H1 (cell line): ENCODE measurements around the gene DCTN2. TPM values are rescaled to one million over a fixed set of nuclear protein-coding genes. Genes with fewer than 3 reads are reported as not detected.

Experiments
- CTCF ChIA-PET: fragments of 300-600 bp; sonication (Branson Sonifier 250); formaldehyde crosslinking; loops from one replicate; lab custom pipeline; 2021; ENCODE audit not compliant: partially characterized antibody; lab: Charles Lee
- POLR2A ChIA-PET: fragments of 300-600 bp; sonication (Branson Sonifier 250); formaldehyde crosslinking; loops from one replicate; lab custom pipeline; 2021; ENCODE audit warnings: inconsistent platforms; ENCODE audit not compliant: partially characterized antibody; lab: Charles Lee
- DNase-seq, 2 experiments: peaks; one replicate each; pipeline versions ENCODE4 v3.0.0 to v3.0.0-alpha.2; 2010 to 2022; ENCODE audit warnings: low spot score in 2 of 2, low read depth in 1 of 2, mixed read lengths in 1 of 2
- FAIRE-seq: peaks from 2 replicates; lab custom pipeline; 2011; peaks lifted over from hg19 to GRCh38; lab: Jason Lieb, UNC
- H2AFZ ChIP-seq: 2 replicates; pipeline ENCODE4 v1.8.1; 2012; ENCODE audit warnings: low read length, inconsistent platforms
- H2AK5ac ChIP-seq: 2 replicates; pipeline ENCODE4 v1.6.1; 2013; ENCODE audit warnings: low read depth, low read length
- H2BK120ac ChIP-seq: replicated peaks from 2 replicates; pipeline ENCODE3; 2013; ENCODE audit warnings: low read depth, low read length, inconsistent platforms
- H2BK12ac ChIP-seq: 2 replicates; pipeline ENCODE4 v1.6.1; 2013; ENCODE audit warnings: low read depth, low read length
- H2BK15ac ChIP-seq: 2 replicates; pipeline ENCODE4 v1.6.1; 2013; ENCODE audit warnings: low read length
- H2BK20ac ChIP-seq: 2 replicates; pipeline ENCODE4 v1.6.1; 2013; ENCODE audit warnings: low read length
- H2BK5ac ChIP-seq: 2 replicates; pipeline ENCODE4 v1.6.1; 2013; ENCODE audit warnings: low read depth, low read length
- H3K14ac ChIP-seq: 2 replicates; pipeline ENCODE4 v1.6.1; 2013; ENCODE audit warnings: inconsistent platforms; ENCODE audit not compliant: insufficient read length
- H3K18ac ChIP-seq: 2 replicates; pipeline ENCODE4 v1.6.1; 2013; ENCODE audit warnings: low read length; ENCODE audit errors: extremely low read depth
- H3K23ac ChIP-seq: 2 replicates; pipeline ENCODE4 v1.6.1; 2013; ENCODE audit warnings: inconsistent platforms; ENCODE audit not compliant: insufficient read length
- H3K23me2 ChIP-seq: 2 replicates; pipeline ENCODE4 v1.6.1; 2013; ENCODE audit warnings: low read depth, low read length
- H3K27ac ChIP-seq: 2 replicates; pipeline ENCODE4 v1.6.1; 2011; ENCODE audit warnings: low read depth, low read length, inconsistent platforms
- H3K27me3 ChIP-seq, 4 experiments: replicated peaks in 1 of 4; 1 replicate in 1 of 4; 2 replicates in 3 of 4; pipeline versions ENCODE4 v1.6.1 to v1.8.1; 2011 to 2013; ENCODE audit warnings: low read length in 3 of 4, mild to moderate bottlenecking in 3 of 4, inconsistent platforms in 2 of 4, mixed read lengths in 2 of 4, moderate library complexity in 1 of 4; ENCODE audit not compliant: control insufficient read depth in 3 of 4, insufficient read depth in 3 of 4; ENCODE audit errors: extremely low read depth in 1 of 4
- H3K36me3 ChIP-seq, 4 experiments: 2 replicates each; pipeline versions ENCODE4 v1.6.1 to v1.8.1; 2011 to 2013; ENCODE audit warnings: mild to moderate bottlenecking in 4 of 4, low read length in 3 of 4, moderate library complexity in 2 of 4, control low read depth in 1 of 4, inconsistent platforms in 1 of 4; ENCODE audit not compliant: insufficient read depth in 4 of 4, control insufficient read depth in 2 of 4
- H3K4ac ChIP-seq: replicated peaks from 2 replicates; pipeline ENCODE3; 2013; ENCODE audit warnings: low read length, low read depth, mixed read lengths, inconsistent platforms; ENCODE audit not compliant: insufficient read length
- H3K4me1 ChIP-seq, 4 experiments: replicated peaks in 1 of 4; 1 replicate in 1 of 4; 2 replicates in 3 of 4; pipeline versions ENCODE4 v1.6.1 to v1.8.1; 2011 to 2013; ENCODE audit warnings: low read length in 3 of 4, inconsistent platforms in 2 of 4, mixed read lengths in 1 of 4; ENCODE audit not compliant: insufficient read depth in 4 of 4, control insufficient read depth in 3 of 4
- H3K4me2 ChIP-seq, 2 experiments: 2 replicates each; pipeline versions ENCODE4 v1.6.1 to v1.8.1; 2011 to 2013; ENCODE audit warnings: low read depth in 2 of 2, low read length in 2 of 2, control low read depth in 1 of 2, inconsistent platforms in 1 of 2, mild to moderate bottlenecking in 1 of 2; ENCODE audit not compliant: insufficient read depth in 1 of 2
- H3K4me3 ChIP-seq, 4 experiments: fragments of 200-600, 300-600 bp in 1 of 4; sonication (generic), shearing (Covaris generic), sonication (Bioruptor Twin) in 1 of 4; 2 replicates each; pipeline versions ENCODE4 v1.5.1 to v1.8.1; 2011 to 2016; ENCODE audit warnings: low read length in 4 of 4, low read depth in 3 of 4, control low read depth in 2 of 4, inconsistent platforms in 2 of 4, mild to moderate bottlenecking in 2 of 4, mixed read lengths in 1 of 4, moderate library complexity in 1 of 4; ENCODE audit not compliant: insufficient read depth in 2 of 4; ENCODE audit errors: extremely low read depth in 1 of 4
- H3K56ac ChIP-seq: replicated peaks from 2 replicates; pipeline ENCODE3; 2013; ENCODE audit warnings: low read depth, mild to moderate bottlenecking, mixed read lengths, low read length, inconsistent platforms; ENCODE audit not compliant: insufficient read length
- H3K79me1 ChIP-seq: 2 replicates; pipeline ENCODE4 v1.6.1; 2013; ENCODE audit warnings: low read depth, low read length, control low read depth
- H3K79me2 ChIP-seq, 2 experiments: 2 replicates each; pipeline versions ENCODE4 v1.6.1 to v1.8.1; 2012 to 2013; ENCODE audit warnings: low read length in 2 of 2, mild to moderate bottlenecking in 2 of 2, inconsistent platforms in 1 of 2; ENCODE audit not compliant: insufficient read depth in 2 of 2, control insufficient read depth in 1 of 2
- H3K9ac ChIP-seq, 4 experiments: replicated peaks in 1 of 4; 1 replicate in 1 of 4; 2 replicates in 3 of 4; pipeline versions ENCODE4 v1.6.1 to v1.8.1; 2011 to 2013; ENCODE audit warnings: low read depth in 3 of 4, low read length in 3 of 4, control low read depth in 2 of 4, mild to moderate bottlenecking in 2 of 4, moderate library complexity in 2 of 4, inconsistent platforms in 1 of 4; ENCODE audit errors: extremely low read depth in 1 of 4
- H3K9me3 ChIP-seq, 2 experiments: 2 replicates each; pipeline versions ENCODE4 v1.6.1 to v1.8.1; 2012 to 2013; ENCODE audit warnings: mild to moderate bottlenecking in 2 of 2, moderate library complexity in 2 of 2, control low read depth in 1 of 2, inconsistent platforms in 1 of 2, low read depth in 1 of 2, low read length in 1 of 2, mixed read lengths in 1 of 2; ENCODE audit not compliant: insufficient read depth in 2 of 2
- H4K20me1 ChIP-seq, 2 experiments: replicated peaks in 1 of 2; 2 replicates each; pipeline versions ENCODE3 to v1.8.1; 2011 to 2013; ENCODE audit warnings: inconsistent platforms in 2 of 2, low read length in 2 of 2, mild to moderate bottlenecking in 1 of 2; ENCODE audit not compliant: insufficient read depth in 2 of 2, control insufficient read depth in 1 of 2
- H4K5ac ChIP-seq: 2 replicates; pipeline ENCODE4 v1.6.1; 2013; ENCODE audit warnings: low read length, low read depth, mixed read lengths, inconsistent platforms; ENCODE audit not compliant: insufficient read length
- H4K8ac ChIP-seq: 2 replicates; pipeline ENCODE4 v1.8.0; 2013; ENCODE audit warnings: mild to moderate bottlenecking, moderate library complexity, low read length, inconsistent platforms; ENCODE audit not compliant: insufficient read depth; ENCODE audit errors: extremely low read depth
- H4K91ac ChIP-seq: replicated peaks from 2 replicates; pipeline ENCODE3; 2013; ENCODE audit warnings: low read length, mixed read lengths, inconsistent platforms; ENCODE audit not compliant: insufficient read length
- CBX5 ChIP-seq: fragments of 300-800, 300-1000 bp; sonication (generic); IDR thresholded peaks from 2 replicates; pipeline ENCODE4 v1.7.1; 2016; ENCODE audit warnings: antibody characterized with exemption, low read length, low read depth
- CHD2 ChIP-seq: IDR thresholded peaks from 2 replicates; pipeline ENCODE4 v1.6.1; 2012; ENCODE audit warnings: low read length, improper control_type of control experiment
- EP300 ChIP-seq, 2 experiments: IDR thresholded peaks; 1 replicate in 1 of 2; 2 replicates in 1 of 2; pipeline ENCODE4 v1.6.1; 2011 to 2012; ENCODE audit warnings: low read depth in 2 of 2, low read length in 2 of 2, mild to moderate bottlenecking in 2 of 2, borderline replicate concordance in 1 of 2, inconsistent platforms in 1 of 2, moderate library complexity in 1 of 2
- JUND ChIP-seq: IDR thresholded peaks from 2 replicates; pipeline ENCODE4 v1.6.1; 2011; ENCODE audit warnings: mild to moderate bottlenecking, improper control_type of control experiment, low read length
- MAX ChIP-seq: IDR thresholded peaks from 2 replicates; pipeline ENCODE4 v1.6.1; 2012; ENCODE audit warnings: inconsistent platforms
- POLR2A ChIP-seq, 2 experiments: IDR thresholded peaks; 1 replicate in 1 of 2; 2 replicates in 1 of 2; pipeline ENCODE4 v1.6.1; 2011; ENCODE audit warnings: low read depth in 2 of 2, low read length in 2 of 2, mild to moderate bottlenecking in 2 of 2; ENCODE audit errors: control extremely low read depth in 1 of 2
- POLR2AphosphoS5 ChIP-seq: IDR thresholded peaks from 2 replicates; pipeline ENCODE4 v1.6.1; 2011; ENCODE audit warnings: low read depth, low read length
- SIN3A ChIP-seq, 2 experiments: IDR thresholded peaks in 1 of 2; conservative IDR thresholded peaks in 1 of 2; 2 replicates each; pipeline ENCODE4 v1.6.1; 2011 to 2012; ENCODE audit warnings: low read length in 2 of 2, improper control_type of control experiment in 1 of 2, low read depth in 1 of 2, mild to moderate bottlenecking in 1 of 2
- SIX5 ChIP-seq: IDR thresholded peaks from 2 replicates; pipeline ENCODE4 v1.6.1; 2011; ENCODE audit warnings: mild to moderate bottlenecking, low read depth, low read length
- SP4 ChIP-seq: IDR thresholded peaks from 2 replicates; pipeline ENCODE4 v1.6.1; 2012; ENCODE audit warnings: low read length, inconsistent platforms
- ZNF274 ChIP-seq: IDR thresholded peaks from 2 replicates; pipeline ENCODE4 v1.7.0; 2012; ENCODE audit warnings: low read length, borderline replicate concordance; ENCODE audit errors: extremely low read depth
- WGBS, 2 experiments: shearing (Covaris generic) in 1 of 2; methylation state at CpG; one replicate each; pipeline versions ENCODE4 v1.1.6 to v1.1.7; 2013 to 2015; ENCODE audit warnings: low lambda C conversion rate in 2 of 2, mixed read lengths in 2 of 2, inconsistent platforms in 1 of 2, low coverage in 1 of 2, missing lambda C conversion rate in 1 of 2; ENCODE audit not compliant: insufficient replicate concordance in 2 of 2, insufficient coverage in 1 of 2, insufficient read length in 1 of 2; ENCODE audit errors: extremely low coverage in 1 of 2, missing lambda C conversion rate in 1 of 2; 5-methylcytosine and 5-hydroxymethylcytosine counted together
- polyA plus RNA-seq, 7 experiments: library from polyadenylated mRNA; depleted of rRNA in 3 of 7; stranded (reverse) in 5 of 7; unstranded in 2 of 7; fragments of >200 nt in 5 of 7; fragments of 200-250 nt in 2 of 7; gene quantifications; 1 replicate in 5 of 7; 2 replicates in 1 of 7; 4 replicates in 1 of 7; pipeline versions ENCODE4 v1.2.1 to v1.2.3, GENCODE V29; 2011 to 2013; ENCODE audit warnings: missing spikeins in 2 of 7, mixed read lengths in 2 of 7
- total RNA-seq: library from RNA; stranded (reverse); fragmentation: NEBNext Ultra II Directional; extraction: Animal tissue kit (Norgen Biotek cat#: 25700); gene quantifications from 2 replicates; pipeline ENCODE4 v1.2.1, GENCODE V29; 2021

DCTN2 gene
- total and polyA plus RNA-seq, 2 of the 8 experiments (the other 6 are each of a cell fraction or from before 2014, with no cell fraction given): 90.3 to 91.9 TPM

- Histone ChIP-seq H2AFZ (no peak within 1 kb of the TSS), H3K23me2 (peaks cover 19% of the 10 kb centered on the region), H2BK15ac (0 out of 2 replicates have a peak within 1 kb of the TSS, but pooled peaks have one; percentile 55), H3K4me3 (peak within 1 kb of the TSS; percentile 80 to 95 (median 91)), H2BK20ac (peak within 1 kb of the TSS; percentile 18; the same call in 1 of the 2 replicates), H3K9me3 (no peaks in the 10 kb centered on the region), H2AK5ac (no peak within 1 kb of the TSS), H3K9ac (peak within 1 kb of the TSS; percentile 73 to 98 (median 91)), H3K36me3 (peaks cover 22 to 44% (median 26%) of the 10 kb centered on the region in 4 experiments), H2BK12ac (peak within 1 kb of the TSS; percentile 64; the same call in 1 of the 2 replicates), H3K79me1 (no peaks in the 10 kb centered on the region; the same call in 1 of the 2 replicates), H4K8ac (peak within 1 kb of the TSS; percentile 73; the same call in 1 of the 2 replicates), H3K4me1 (peaks cover 8 to 24% (median 14%) of the 10 kb centered on the region in 4 experiments), H4K91ac (no peak within 1 kb of the TSS), H3K4me2 (peak within 1 kb of the TSS; percentile 81 to 96), H3K18ac (peak within 1 kb of the TSS; percentile 65), H3K79me2 (peaks cover 0 to 29% of the 10 kb centered on the region in 2 experiments; a peak in 2 of 4 replicates), H2BK120ac (no peak within 1 kb of the TSS), H3K23ac (no peak within 1 kb of the TSS), H2BK5ac (peak within 1 kb of the TSS; percentile 86), H4K5ac (peak within 1 kb of the TSS; percentile 38), H3K4ac (peak within 1 kb of the TSS; percentile 9), H3K56ac (peak within 1 kb of the TSS; percentile 22), H4K20me1 (peaks cover 7 to 17% of the 10 kb centered on the region in 2 experiments), H3K14ac (no peak within 1 kb of the TSS), H3K27ac (peak within 1 kb of the TSS; percentile 88), H3K27me3 (no peaks in the 10 kb centered on the region)
- peak; percentile 96 to 100 for DNase-seq
- WGBS, 2 experiments: 4% methylated on average over 37 of the region's 52 CpGs; no CpG with 5 or more reads in 1 of the 2 experiments
- POLR2A ChIA-PET: interaction anchor here (0.8 to 6.0 kb wide), 35 partner anchors 9 to 1333 kb away, joined by 3 to 60 read pairs (median 4); partner anchors contain the start of genes ARHGEF25, DCTN2, KIF5A and LRP1
- no peak for FAIRE-seq
- CTCF ChIA-PET: interaction anchor here (0.8 to 2.0 kb wide), 6 partner anchors 21 to 276 kb away, joined by 3 to 5 read pairs (median 4); partner anchors contain the start of gene INHBE
- TF ChIP-seq CBX5 (no peak), SP4 (peak; percentile 77; the same call in 1 of the 2 replicates), ZNF274 (no peak), CHD2 (peak; percentile 22; the same call in 1 of the 2 replicates), POLR2A (IDR thresholded peaks at IDR 0.05; ENCODE audit: control extremely low read depth in 1 of 2, low read depth in 2 of 2, low read length in 2 of 2) (peak in 1 of 2 experiments; percentile 99; a peak in 2 of 3 replicates), SIN3A (conservative IDR thresholded peaks at IDR 0.05 in 1 of 2, IDR thresholded peaks at IDR 0.05 in 1 of 2; ENCODE audit: low read depth in 1 of 2, low read length in 2 of 2) (peak; percentile 65 to 86; a peak in 2 of 4 replicates), SIX5 (no peak), JUND (peak; percentile 85), MAX (peak; percentile 61), POLR2AphosphoS5 (peak; percentile 96), EP300 (IDR thresholded peaks at IDR 0.05; ENCODE audit: borderline replicate concordance in 1 of 2, low read depth in 2 of 2, low read length in 2 of 2) (peak in 1 of 2 experiments; percentile 16; a peak in 1 of 3 replicates)
Observed at GRCh38 chr12:57520053-57520818, 26.8 kb downstream of the DCTN2 start, which contains the start of gene DDIT3. DDIT3 (minus strand) TSS chr12:57520514; CDS start chr12:57517406, 3,108 bp downstream.
